Stimulated activated CD4-positive, alpha-beta T cell treated with anti-CD3 and anti-CD28 coated beads, Interleukin-12 subunit alpha, Interleukin-12 subunit beta, amount 100 ng/mL, for 24 hours (primary cell): ENCODE measurements around the gene SMARCA2.
A peak's percentile ranks its signal among the peaks of the same experiment; 100 is the strongest.
"Not testable (repeated sequence)": the region's sequence is repeated elsewhere in the genome, so short reads cannot be mapped to it uniquely, and the experiment has no call there.

ENCODE experiments used
- DNase-seq, 2 experiments: peaks; one replicate each; pipeline ENCODE4 v3.0.0-alpha.2; 2020; ENCODE audit warnings: low read depth in 2 of 2

Gene SMARCA2

GRCh38 chr9:2140600-2141223 lies 125.6 kb downstream of the SMARCA2 start:
- no peak for DNase-seq

- no peak for DNase-seq
These were observed 127.1 kb downstream of the SMARCA2 start for GRCh38 chr9:2142212-2142611.

- no peak for DNase-seq
These were observed 129.5 kb downstream of the SMARCA2 start for GRCh38 chr9:2144619-2145018.

- DNase-seq, result no peak
These were observed 130.6 kb downstream of the SMARCA2 start for GRCh38 chr9:2145746-2146145.

- not testable (repeated sequence) for DNase-seq
These were observed 131.6 kb downstream of the SMARCA2 start for GRCh38 chr9:2146700-2147099.

- no peak for DNase-seq
These were observed 135.2 kb downstream of the SMARCA2 start for GRCh38 chr9:2150338-2150737.

- no peak for DNase-seq
These were observed 136.0 kb downstream of the SMARCA2 start for GRCh38 chr9:2151171-2151570.

GRCh38 chr9:2152966-2153629 lies 138.0 kb downstream of the SMARCA2 start:
- no peak for DNase-seq

GRCh38 chr9:2153630-2154217 lies 138.6 kb downstream of the SMARCA2 start:
- no peak for DNase-seq

- no peak for DNase-seq
These were observed 139.6 kb downstream of the SMARCA2 start for GRCh38 chr9:2154731-2155130.

GRCh38 chr9:2155966-2156365 lies 140.8 kb downstream of the SMARCA2 start:
- DNase-seq, result no peak

GRCh38 chr9:2157277-2158110 lies 142.3 kb downstream of the SMARCA2 start:
- DNase-seq, result peak; percentile 24 to 32

- DNase-seq, result peak in 1 of 2 experiments; percentile 31
These were observed 143.0 kb downstream of the SMARCA2 start for GRCh38 chr9:2158111-2158610.

GRCh38 chr9:2158766-2159430 lies 143.8 kb downstream of the SMARCA2 start:
- DNase-seq, result no peak

- DNase-seq, result no peak
These were observed 144.6 kb downstream of the SMARCA2 start for GRCh38 chr9:2159521-2160454.

- no peak for DNase-seq
These were observed 146.5 kb downstream of the SMARCA2 start for GRCh38 chr9:2161661-2162060.

GRCh38 chr9:2163231-2163885 lies 148.2 kb downstream of the SMARCA2 start:
- no peak for DNase-seq

GRCh38 chr9:2164268-2164667 lies 149.1 kb downstream of the SMARCA2 start:
- no peak for DNase-seq

GRCh38 chr9:2166203-2166602 lies 151.1 kb downstream of the SMARCA2 start:
- DNase-seq, result no peak

GRCh38 chr9:2169035-2169434 lies 153.9 kb downstream of the SMARCA2 start:
- DNase-seq, result no peak
